ENCODE measurements around the gene FNDC8.
"Not testable (repeated sequence)": the region's sequence is repeated elsewhere in the genome, so short reads cannot be mapped to it uniquely, and the experiment has no call there.

FNDC8 gene

GRCh38 chr17:35095741-35096140 is 25.7 kb upstream of the FNDC8 start:
- no peak for DNase-seq

- no peak for DNase-seq
These were observed 23.6 kb upstream of the FNDC8 start for GRCh38 chr17:35097776-35098175.

GRCh38 chr17:35099908-35100307 is 21.5 kb upstream of the FNDC8 start:
- no peak for DNase-seq

- no peak for DNase-seq
These were observed 20.4 kb upstream of the FNDC8 start for GRCh38 chr17:35101036-35101435.

GRCh38 chr17:35101725-35102124 is 19.7 kb upstream of the FNDC8 start:
- no peak for DNase-seq

- DNase-seq = no peak
These were observed 18.1 kb upstream of the FNDC8 start for GRCh38 chr17:35103271-35103670.

GRCh38 chr17:35104844-35105450 is 16.5 kb upstream of the FNDC8 start:
- no peak for DNase-seq

GRCh38 chr17:35110791-35111190 is 10.6 kb upstream of the FNDC8 start:
- not testable (repeated sequence) for DNase-seq

GRCh38 chr17:35116845-35117244 is 4.6 kb upstream of the FNDC8 start:
- no peak for DNase-seq

- peak; percentile 30 for DNase-seq
These were observed 3.4 kb upstream of the FNDC8 start for GRCh38 chr17:35117984-35118383.

GRCh38 chr17:35119370-35120165 is 1.8 kb upstream of the FNDC8 start, which contains the start of gene RAD51D:
RAD51D (minus strand) TSS chr17:35119860; CDS start chr17:35119613, 247 bp downstream.
- DNase-seq = peak; percentile 55

GRCh38 chr17:35127751-35128514 is 6.5 kb downstream of the FNDC8 start:
- no peak for DNase-seq

- no peak for DNase-seq
These were observed 7.9 kb downstream of the FNDC8 start for GRCh38 chr17:35129154-35129972.

- DNase-seq = no peak
These were observed 8.5 kb downstream of the FNDC8 start for GRCh38 chr17:35129973-35130351.

- DNase-seq = no peak
These were observed 9.0 kb downstream of the FNDC8 start for GRCh38 chr17:35130392-35130791.

- no peak for DNase-seq
These were observed 10.7 kb downstream of the FNDC8 start for GRCh38 chr17:35132099-35132498.

- DNase-seq = no peak
These were observed 11.6 kb downstream of the FNDC8 start for GRCh38 chr17:35132816-35133550.

- no peak for DNase-seq
These were observed 13.9 kb downstream of the FNDC8 start for GRCh38 chr17:35135322-35135721.

GRCh38 chr17:35138218-35138617 is 16.8 kb downstream of the FNDC8 start:
- DNase-seq = no peak

GRCh38 chr17:35141681-35142466 is 20.5 kb downstream of the FNDC8 start, which contains the start of gene NLE1:
NLE1 (minus strand) TSS chr17:35142303; CDS start chr17:35142275, 28 bp downstream.
- peak; percentile 77 for DNase-seq

- no peak for DNase-seq
These were observed 21.0 kb downstream of the FNDC8 start for GRCh38 chr17:35142467-35142796.

All from kidney glomerular epithelial cell (primary cell).